DND-41 (cell line): Measurements from ENCODE around the gene DDX56.

Experiments used
- ATAC-seq: fragments of 200-7000 bp; cut with Tn5 transposase; 3 replicates; pipeline ENCODE4 v1.9.1; 2021; ENCODE audit warnings: low read depth; ENCODE audit not compliant: insufficient read depth
- DNase-seq: peaks from one replicate; pipeline ENCODE4 v3.0.0-alpha.2; 2020
- H2AFZ ChIP-seq: 2 replicates; pipeline ENCODE4 v1.6.0; 2012; ENCODE audit warnings: low read depth, low read length
- H3K27ac ChIP-seq: 2 replicates; pipeline ENCODE4 v1.5.1; 2012; ENCODE audit warnings: low read length, inconsistent platforms
- H3K27me3 ChIP-seq: fragments of 200-600 bp; sonication (generic); 2 replicates; pipeline ENCODE4 v1.6.0; 2012; ENCODE audit warnings: low read length, mild to moderate bottlenecking, inconsistent platforms; ENCODE audit not compliant: insufficient read depth, poor library complexity
- H3K36me3 ChIP-seq: 2 replicates; pipeline ENCODE4 v1.5.1; 2012; ENCODE audit warnings: low read length, inconsistent platforms; ENCODE audit not compliant: insufficient read depth
- H3K4me1 ChIP-seq: 2 replicates; pipeline ENCODE4 v1.5.1; 2012; ENCODE audit warnings: mild to moderate bottlenecking, low read length; ENCODE audit not compliant: insufficient read depth
- H3K4me2 ChIP-seq: 2 replicates; pipeline ENCODE4 v1.6.0; 2012; ENCODE audit warnings: mild to moderate bottlenecking, moderate library complexity, low read length, inconsistent platforms; ENCODE audit not compliant: insufficient read depth
- H3K4me3 ChIP-seq, 2 experiments: fragments of 200-600 bp in 1 of 2; shearing (Covaris generic) in 1 of 2; 2 replicates each; pipeline ENCODE4 v1.5.1; 2012 to 2016; ENCODE audit warnings: inconsistent platforms in 2 of 2, low read length in 2 of 2, mild to moderate bottlenecking in 2 of 2, low read depth in 1 of 2, moderate library complexity in 1 of 2
- H3K79me2 ChIP-seq: 2 replicates; pipeline ENCODE4 v1.6.0; 2012; ENCODE audit warnings: low read length, inconsistent platforms; ENCODE audit not compliant: insufficient read depth
- H3K9ac ChIP-seq: 2 replicates; pipeline ENCODE4 v1.6.0; 2012; ENCODE audit warnings: low read depth, mild to moderate bottlenecking, inconsistent platforms, low read length, moderate library complexity
- H3K9me3 ChIP-seq: 2 replicates; pipeline ENCODE4 v1.5.1; 2012; ENCODE audit warnings: low read length, moderate library complexity, mild to moderate bottlenecking, inconsistent platforms; ENCODE audit not compliant: insufficient read depth, severe bottlenecking
- H4K20me1 ChIP-seq: 2 replicates; pipeline ENCODE4 v1.6.0; 2012; ENCODE audit warnings: low read length; ENCODE audit not compliant: insufficient read depth
- CTCF ChIP-seq: IDR thresholded peaks from 2 replicates; pipeline ENCODE4 v1.5.1; 2012; ENCODE audit warnings: borderline replicate concordance, low read length, moderate library complexity, mild to moderate bottlenecking; ENCODE audit not compliant: poor library complexity, severe bottlenecking; ENCODE audit errors: extremely low read depth
- EZH2 ChIP-seq: IDR thresholded peaks from 3 replicates; pipeline ENCODE4 v1.6.1; 2012; ENCODE audit warnings: borderline replicate concordance, low read depth, mild to moderate bottlenecking, moderate library complexity, low read length, inconsistent platforms; ENCODE audit not compliant: severe bottlenecking

The DDX56 gene

GRCh38 chr7:44522315-44522714 lies 51.4 kb downstream of the DDX56 start:
- H3K27ac ChIP-seq: no peak overlapping the region
- H3K4me1 ChIP-seq: no peaks in the 10 kb centered on the region
- H3K4me2 ChIP-seq: no peak overlapping the region
- H3K9ac ChIP-seq: no peak overlapping the region
- H3K27me3 ChIP-seq: peaks cover 6% of the 10 kb centered on the region
- H3K79me2 ChIP-seq: no peaks in the 10 kb centered on the region
- H3K36me3 ChIP-seq: no peaks in the 10 kb centered on the region
- no peak for DNase-seq
- no peak overlapping the region for H2AFZ ChIP-seq
- H4K20me1 ChIP-seq: no peaks in the 10 kb centered on the region
- no peak for TF ChIP-seq CTCF
- no peak for TF ChIP-seq EZH2
- H3K9me3 ChIP-seq: no peaks in the 10 kb centered on the region
- H3K4me3 ChIP-seq: no peak overlapping the region
- no peak for ATAC-seq

- TF ChIP-seq EZH2 (no peak), CTCF (no peak)
- no peak overlapping the region for H3K9ac ChIP-seq
- peaks cover 6% of the 10 kb centered on the region for H3K27me3 ChIP-seq
- no peak overlapping the region for H3K4me3 ChIP-seq
- no peaks in the 10 kb centered on the region for H3K36me3 ChIP-seq
- H3K79me2 ChIP-seq: no peaks in the 10 kb centered on the region
- DNase-seq (no peak), ATAC-seq (no peak)
- H3K9me3 ChIP-seq: no peaks in the 10 kb centered on the region
- H3K27ac ChIP-seq: no peak overlapping the region
- no peaks in the 10 kb centered on the region for H4K20me1 ChIP-seq
- no peak overlapping the region for H3K4me2 ChIP-seq
- no peak overlapping the region for H2AFZ ChIP-seq
- H3K4me1 ChIP-seq: no peaks in the 10 kb centered on the region
Measured at GRCh38 chr7:44521347-44522095, 52.2 kb downstream of the DDX56 start.

- no peaks in the 10 kb centered on the region for H3K36me3 ChIP-seq
- H3K4me1 ChIP-seq: no peaks in the 10 kb centered on the region
- H3K27ac ChIP-seq: no peak overlapping the region
- no peaks in the 10 kb centered on the region for H3K9me3 ChIP-seq
- H2AFZ ChIP-seq: no peak overlapping the region
- no peak for ATAC-seq
- no peak for DNase-seq
- H3K4me2 ChIP-seq: no peak overlapping the region
- no peaks in the 10 kb centered on the region for H3K79me2 ChIP-seq
- no peak overlapping the region for H3K4me3 ChIP-seq
- no peaks in the 10 kb centered on the region for H4K20me1 ChIP-seq
- no peak overlapping the region for H3K9ac ChIP-seq
- no peak for TF ChIP-seq EZH2
- peaks cover 6% of the 10 kb centered on the region for H3K27me3 ChIP-seq
Measured at GRCh38 chr7:44520574-44520973, 53.1 kb downstream of the DDX56 start.

- no peak overlapping the region for H3K4me3 ChIP-seq
- no peaks in the 10 kb centered on the region for H3K79me2 ChIP-seq
- no peaks in the 10 kb centered on the region for H4K20me1 ChIP-seq
- TF ChIP-seq EZH2 (no peak), CTCF (no peak)
- H3K36me3 ChIP-seq: no peaks in the 10 kb centered on the region
- H3K27me3 ChIP-seq: peaks cover 6% of the 10 kb centered on the region
- H3K27ac ChIP-seq: no peak overlapping the region
- ATAC-seq: no peak
- H2AFZ ChIP-seq: no peak overlapping the region
- no peak overlapping the region for H3K9ac ChIP-seq
- H3K9me3 ChIP-seq: no peaks in the 10 kb centered on the region
- H3K4me2 ChIP-seq: no peak overlapping the region
- DNase-seq: no peak
- no peaks in the 10 kb centered on the region for H3K4me1 ChIP-seq
Measured at GRCh38 chr7:44519546-44519945, 54.2 kb downstream of the DDX56 start.
